ENCODE data around the gene DYNC1I1.

DYNC1I1 gene

GRCh38 chr7:95921543-95921942, 149.2 kb downstream of the DYNC1I1 start:
- Histone ChIP-seq H3K9me3 (ENCODE audit: insufficient read depth, low read depth, low read length) (no peaks in the 10 kb centered on the region), H3K14ac (ENCODE audit: low read length) (no peak overlapping the region), H2BK120ac (ENCODE audit: insufficient read depth, low read length, poor library complexity) (no peak overlapping the region), H4K12ac (ENCODE audit: low read depth, low read length) (no peak overlapping the region), H3K27me3 (ENCODE audit: insufficient read depth, low read length) (no peaks in the 10 kb centered on the region), H2BK5ac (ENCODE audit: low read depth, low read length, poor library complexity) (no peak overlapping the region), H3K9ac (ENCODE audit: low read length) (no peak overlapping the region), H4K91ac (ENCODE audit: low read depth, low read length) (no peak overlapping the region), H2AK5ac (ENCODE audit: low read length) (no peak overlapping the region), H3K4ac (ENCODE audit: low read depth, low read length) (no peak overlapping the region), H3K79me2 (ENCODE audit: control insufficient read depth, insufficient read depth, low read length, poor library complexity) (no peaks in the 10 kb centered on the region), H3K79me1 (ENCODE audit: low read length) (no peaks in the 10 kb centered on the region), H2AFZ (ENCODE audit: insufficient read depth, low read length, poor library complexity) (no peak overlapping the region), H2BK12ac (ENCODE audit: low read length) (no peak overlapping the region), H3K4me1 (ENCODE audit: control insufficient read depth in 1 of 2, insufficient read depth in 2 of 2, low read length in 2 of 2) (no peaks in the 10 kb centered on the region), H4K8ac (ENCODE audit: low read depth, low read length) (no peak overlapping the region), H3K27ac (ENCODE audit: low read depth, low read length) (no peak overlapping the region), H3K36me3 (ENCODE audit: control insufficient read depth in 1 of 2, insufficient read depth in 2 of 2, low read length in 2 of 2) (no peaks in the 10 kb centered on the region), H3K23ac (ENCODE audit: low read length) (no peak overlapping the region), H3K4me3 (ENCODE audit: low read depth, low read length) (no peak overlapping the region), H3K18ac (ENCODE audit: low read length) (no peak overlapping the region), H3K4me2 (ENCODE audit: low read length) (no peak overlapping the region)
- no peak for DNase-seq
- WGBS (ENCODE audit: extremely low coverage, insufficient coverage, insufficient read length): no CpG with 5 or more reads among the region's 3 CpGs

- Histone ChIP-seq H2BK5ac (ENCODE audit: low read depth, low read length, poor library complexity) (no peak overlapping the region), H3K4me2 (ENCODE audit: low read length) (no peak overlapping the region), H3K4me3 (ENCODE audit: low read depth, low read length) (no peak overlapping the region)
Observed at GRCh38 chr7:95922191-95922590, 149.8 kb downstream of the DYNC1I1 start.

GRCh38 chr7:95925236-95925635, 152.9 kb downstream of the DYNC1I1 start:
- no peaks in the 10 kb centered on the region for H3K36me3 ChIP-seq (ENCODE audit: control insufficient read depth in 1 of 2, insufficient read depth in 2 of 2, low read length in 2 of 2)
- H2BK120ac ChIP-seq (ENCODE audit: insufficient read depth, low read length, poor library complexity): no peak overlapping the region
- no CpG with 5 or more reads among the region's 3 CpGs for WGBS (ENCODE audit: extremely low coverage, insufficient coverage, insufficient read length)

More at GRCh38 chr7:95922191-95922590, 149.8 kb downstream of the DYNC1I1 start:
- H4K91ac ChIP-seq (ENCODE audit: low read depth, low read length): no peak overlapping the region
- H2AFZ ChIP-seq (ENCODE audit: insufficient read depth, low read length, poor library complexity): no peak overlapping the region
- no CpG with 5 or more reads among the region's 3 CpGs for WGBS (ENCODE audit: extremely low coverage, insufficient coverage, insufficient read length)
- no peak overlapping the region for H2BK120ac ChIP-seq (ENCODE audit: insufficient read depth, low read length, poor library complexity)
- H3K4me1 ChIP-seq (ENCODE audit: control insufficient read depth in 1 of 2, insufficient read depth in 2 of 2, low read length in 2 of 2): no peaks in the 10 kb centered on the region
- no peak overlapping the region for H3K9ac ChIP-seq (ENCODE audit: low read length)
- H4K12ac ChIP-seq (ENCODE audit: low read depth, low read length): no peak overlapping the region
- H3K36me3 ChIP-seq (ENCODE audit: control insufficient read depth in 1 of 2, insufficient read depth in 2 of 2, low read length in 2 of 2): no peaks in the 10 kb centered on the region
- no peak overlapping the region for H3K27ac ChIP-seq (ENCODE audit: low read depth, low read length)
- no peaks in the 10 kb centered on the region for H3K9me3 ChIP-seq (ENCODE audit: insufficient read depth, low read depth, low read length)
- DNase-seq: no peak
- no peak overlapping the region for H2AK5ac ChIP-seq (ENCODE audit: low read length)
- no peaks in the 10 kb centered on the region for H3K27me3 ChIP-seq (ENCODE audit: insufficient read depth, low read length)
- no peak overlapping the region for H3K4ac ChIP-seq (ENCODE audit: low read depth, low read length)
- no peak overlapping the region for H3K14ac ChIP-seq (ENCODE audit: low read length)
- H3K23ac ChIP-seq (ENCODE audit: low read length): no peak overlapping the region
- no peak overlapping the region for H4K8ac ChIP-seq (ENCODE audit: low read depth, low read length)
- H2BK12ac ChIP-seq (ENCODE audit: low read length): no peak overlapping the region
- H3K18ac ChIP-seq (ENCODE audit: low read length): no peak overlapping the region
- H3K79me1 ChIP-seq (ENCODE audit: low read length): no peaks in the 10 kb centered on the region
- no peaks in the 10 kb centered on the region for H3K79me2 ChIP-seq (ENCODE audit: control insufficient read depth, insufficient read depth, low read length, poor library complexity)

DNA sequence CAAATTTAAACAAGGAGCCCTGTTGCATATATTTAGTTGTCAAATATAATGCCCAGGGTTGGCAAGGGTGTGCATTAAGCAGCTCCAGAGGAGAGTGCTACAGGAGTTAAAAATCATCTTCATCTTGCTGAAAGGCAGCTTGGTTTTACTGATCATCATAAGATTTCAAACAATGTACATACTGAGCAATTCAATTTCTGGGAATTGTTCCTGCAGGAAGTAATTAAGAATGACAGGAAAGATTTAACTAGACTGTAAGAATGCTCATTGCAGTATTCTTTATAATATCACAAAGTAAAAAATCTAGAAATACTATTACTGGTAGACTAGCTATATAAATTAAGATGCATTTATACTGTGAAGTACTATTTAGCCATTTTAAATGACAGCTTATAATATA, 153.6 kb downstream of the DYNC1I1 start:
- no peaks in the 10 kb centered on the region for H3K36me3 ChIP-seq (ENCODE audit: control insufficient read depth in 1 of 2, insufficient read depth in 2 of 2, low read length in 2 of 2)
- H2AFZ ChIP-seq (ENCODE audit: insufficient read depth, low read length, poor library complexity): no peak overlapping the region
- no peak overlapping the region for H3K23ac ChIP-seq (ENCODE audit: low read length)
- no peak overlapping the region for H4K12ac ChIP-seq (ENCODE audit: low read depth, low read length)
- H3K79me1 ChIP-seq (ENCODE audit: low read length): no peaks in the 10 kb centered on the region
- H2AK5ac ChIP-seq (ENCODE audit: low read length): no peak overlapping the region
- H3K18ac ChIP-seq (ENCODE audit: low read length): no peak overlapping the region
- no peak overlapping the region for H2BK12ac ChIP-seq (ENCODE audit: low read length)
- H2BK120ac ChIP-seq (ENCODE audit: insufficient read depth, low read length, poor library complexity): no peak overlapping the region
- no peaks in the 10 kb centered on the region for H3K9me3 ChIP-seq (ENCODE audit: insufficient read depth, low read depth, low read length)
- H3K27me3 ChIP-seq (ENCODE audit: insufficient read depth, low read length): no peaks in the 10 kb centered on the region
- H3K4me1 ChIP-seq (ENCODE audit: control insufficient read depth in 1 of 2, insufficient read depth in 2 of 2, low read length in 2 of 2): no peaks in the 10 kb centered on the region
- H3K4ac ChIP-seq (ENCODE audit: low read depth, low read length): no peak overlapping the region
- H3K79me2 ChIP-seq (ENCODE audit: control insufficient read depth, insufficient read depth, low read length, poor library complexity): no peaks in the 10 kb centered on the region
- no peak overlapping the region for H3K14ac ChIP-seq (ENCODE audit: low read length)
- no peak overlapping the region for H4K91ac ChIP-seq (ENCODE audit: low read depth, low read length)
- no peak for DNase-seq
- no peak overlapping the region for H2BK5ac ChIP-seq (ENCODE audit: low read depth, low read length, poor library complexity)
- no peak overlapping the region for H3K27ac ChIP-seq (ENCODE audit: low read depth, low read length)
- H3K4me3 ChIP-seq (ENCODE audit: low read depth, low read length): no peak overlapping the region
- no peak overlapping the region for H3K9ac ChIP-seq (ENCODE audit: low read length)
- H3K4me2 ChIP-seq (ENCODE audit: low read length): no peak overlapping the region
- H4K8ac ChIP-seq (ENCODE audit: low read depth, low read length): no peak overlapping the region

More at GRCh38 chr7:95925236-95925635, 152.9 kb downstream of the DYNC1I1 start:
- Histone ChIP-seq H2AFZ (ENCODE audit: insufficient read depth, low read length, poor library complexity) (no peak overlapping the region), H3K4me2 (ENCODE audit: low read length) (no peak overlapping the region), H3K27ac (ENCODE audit: low read depth, low read length) (no peak overlapping the region), H3K4me3 (ENCODE audit: low read depth, low read length) (no peak overlapping the region), H3K9me3 (ENCODE audit: insufficient read depth, low read depth, low read length) (no peaks in the 10 kb centered on the region), H3K23ac (ENCODE audit: low read length) (no peak overlapping the region), H2BK5ac (ENCODE audit: low read depth, low read length, poor library complexity) (no peak overlapping the region), H3K27me3 (ENCODE audit: insufficient read depth, low read length) (no peaks in the 10 kb centered on the region), H3K14ac (ENCODE audit: low read length) (no peak overlapping the region), H3K79me1 (ENCODE audit: low read length) (no peaks in the 10 kb centered on the region), H3K4ac (ENCODE audit: low read depth, low read length) (no peak overlapping the region), H2BK12ac (ENCODE audit: low read length) (no peak overlapping the region), H4K91ac (ENCODE audit: low read depth, low read length) (no peak overlapping the region), H3K9ac (ENCODE audit: low read length) (no peak overlapping the region), H4K12ac (ENCODE audit: low read depth, low read length) (no peak overlapping the region), H2AK5ac (ENCODE audit: low read length) (no peak overlapping the region), H3K4me1 (ENCODE audit: control insufficient read depth in 1 of 2, insufficient read depth in 2 of 2, low read length in 2 of 2) (no peaks in the 10 kb centered on the region), H4K8ac (ENCODE audit: low read depth, low read length) (no peak overlapping the region), H3K18ac (ENCODE audit: low read length) (no peak overlapping the region), H3K79me2 (ENCODE audit: control insufficient read depth, insufficient read depth, low read length, poor library complexity) (no peaks in the 10 kb centered on the region)
- no peak for DNase-seq

Data from trophoblast cell (in vitro differentiated cells and primary cell).